ENCODE measurements around the gene EML3.
A peak's percentile ranks its signal among the peaks of the same experiment; 100 is the strongest.
"Not testable (repeated sequence)": the region's sequence is repeated elsewhere in the genome, so short reads cannot be mapped to it uniquely, and the experiment has no call there.

The EML3 gene

GRCh38 chr11:62616957-62617356 lies 4.4 kb upstream of the EML3 start:
- DNase-seq (ENCODE audit: low read depth): not testable (repeated sequence)

GRCh38 chr11:62615521-62615920 lies 2.9 kb upstream of the EML3 start:
- no peak for DNase-seq (ENCODE audit: low read depth)

GRCh38 chr11:62614275-62614674 lies 1.7 kb upstream of the EML3 start:
- no peak for DNase-seq (ENCODE audit: low read depth)

GRCh38 chr11:62613291-62613778 lies 760 bp upstream of the EML3 start:
- DNase-seq (ENCODE audit: low read depth): no peak

GRCh38 chr11:62611705-62612365 lies 740 bp downstream of the EML3 start:
- DNase-seq (ENCODE audit: low read depth): peak; percentile 71

GRCh38 chr11:62610814-62611704 lies 1.5 kb downstream of the EML3 start:
- DNase-seq (ENCODE audit: low read depth): no peak

- no peak for DNase-seq (ENCODE audit: low read depth)
These were observed 2.2 kb downstream of the EML3 start for GRCh38 chr11:62610403-62610802.

GRCh38 chr11:62608776-62609175 lies 3.8 kb downstream of the EML3 start:
- DNase-seq (ENCODE audit: low read depth): no peak

GRCh38 chr11:62607714-62608113 lies 4.9 kb downstream of the EML3 start:
- DNase-seq (ENCODE audit: low read depth): no peak

- DNase-seq (ENCODE audit: low read depth): no peak
These were observed 6.7 kb downstream of the EML3 start for GRCh38 chr11:62605902-62606301.

GRCh38 chr11:62605467-62605866 lies 7.1 kb downstream of the EML3 start:
- no peak for DNase-seq (ENCODE audit: low read depth)

- DNase-seq (ENCODE audit: low read depth): no peak
These were observed 8.0 kb downstream of the EML3 start for GRCh38 chr11:62604460-62605120.

GRCh38 chr11:62603776-62604299 lies 8.7 kb downstream of the EML3 start:
- no peak for DNase-seq (ENCODE audit: low read depth)

- no peak for DNase-seq (ENCODE audit: low read depth)
These were observed 9.5 kb downstream of the EML3 start for GRCh38 chr11:62603072-62603408.

- no peak for DNase-seq (ENCODE audit: low read depth)
These were observed 10.2 kb downstream of the EML3 start for GRCh38 chr11:62602141-62603071.

- DNase-seq (ENCODE audit: low read depth): peak; percentile 98
These were observed 11.0 kb downstream of the EML3 start, which contains the start of gene MTA2 for GRCh38 chr11:62601372-62602140. TSS of gene MTA2 (minus strand) at chr11:62601865. CDS start at chr11:62601450, 415 bp downstream.

- DNase-seq (ENCODE audit: low read depth): no peak
These were observed 11.5 kb downstream of the EML3 start for GRCh38 chr11:62601122-62601371.

GRCh38 chr11:62600367-62601121 lies 12.0 kb downstream of the EML3 start:
- no peak for DNase-seq (ENCODE audit: low read depth)

- DNase-seq (ENCODE audit: low read depth): no peak
These were observed 12.7 kb downstream of the EML3 start for GRCh38 chr11:62599901-62600300.

- DNase-seq (ENCODE audit: low read depth): peak; percentile 99
These were observed 13.4 kb downstream of the EML3 start for GRCh38 chr11:62599069-62599696.
